Parathyroid adenoma (tissue), 2 donors: ENCODE data around the gene ZIC5.

Experiments used
- H2AFZ ChIP-seq: fragments of 300-600 bp; sonication (generic); one replicate; pipeline ENCODE4 v1.7.0; 2017; ENCODE audit warnings: antibody characterized with exemption, mild to moderate bottlenecking
- H3K27ac ChIP-seq: fragments of 300-600 bp; sonication (generic); one replicate; pipeline ENCODE4 v1.7.0; 2017
- H3K27me3 ChIP-seq: fragments of 300-600 bp; sonication (generic); one replicate; pipeline ENCODE4 v1.7.0; 2017; ENCODE audit warnings: low read length; ENCODE audit not compliant: control insufficient read depth, insufficient read depth
- H3K36me3 ChIP-seq: fragments of 300-600 bp; sonication (generic); one replicate; pipeline ENCODE4 v1.7.0; 2017; ENCODE audit warnings: low read length; ENCODE audit not compliant: control insufficient read depth, insufficient read depth
- H3K4me1 ChIP-seq: fragments of 300-600 bp; sonication (generic); one replicate; pipeline ENCODE4 v1.7.0; 2017; ENCODE audit warnings: control low read depth
- H3K4me2 ChIP-seq: fragments of 300-600 bp; sonication (generic); one replicate; pipeline ENCODE4 v1.7.0; 2017; ENCODE audit warnings: low read length
- H3K4me3 ChIP-seq: fragments of 300-600 bp; sonication (generic); one replicate; pipeline ENCODE4 v1.7.0; 2017; ENCODE audit warnings: low read depth, low read length
- H3K79me2 ChIP-seq: fragments of 300-600 bp; sonication (generic); one replicate; pipeline ENCODE4 v1.7.0; 2017; ENCODE audit warnings: control low read depth
- H3K9ac ChIP-seq: fragments of 300-600 bp; sonication (generic); one replicate; pipeline ENCODE4 v1.7.0; 2017; ENCODE audit warnings: mild to moderate bottlenecking
- H3K9me3 ChIP-seq: fragments of 300-600 bp; sonication (generic); one replicate; pipeline ENCODE4 v1.7.0; 2017; ENCODE audit warnings: low read length; ENCODE audit not compliant: control insufficient read depth
- CTCF ChIP-seq: fragments of 300-600 bp; sonication (generic); IDR thresholded peaks from one replicate; pipeline ENCODE4 v1.7.0; 2017; ENCODE audit warnings: antibody characterized with exemption, mild to moderate bottlenecking
- donor health status: primary hyperparathyroidism.

The ZIC5 gene

GRCh38 chr13:99991013-99991827 lies 19.7 kb upstream of the ZIC5 start:
- no peak for TF ChIP-seq CTCF
- Histone ChIP-seq H2AFZ (no peak overlapping the region), H3K27ac (no peak overlapping the region), H3K4me3 (no peak overlapping the region), H3K9ac (no peak overlapping the region), H3K27me3 (peaks cover 15% of the 10 kb centered on the region), H3K9me3 (no peaks in the 10 kb centered on the region), H3K79me2 (no peaks in the 10 kb centered on the region), H3K4me2 (no peak overlapping the region), H3K36me3 (no peaks in the 10 kb centered on the region), H3K4me1 (no peaks in the 10 kb centered on the region)

- Histone ChIP-seq H3K4me2 (no peak overlapping the region), H3K79me2 (no peaks in the 10 kb centered on the region), H3K27ac (no peak overlapping the region), H3K4me1 (no peaks in the 10 kb centered on the region), H2AFZ (no peak overlapping the region), H3K4me3 (no peak overlapping the region), H3K9me3 (no peaks in the 10 kb centered on the region), H3K27me3 (peaks cover 14% of the 10 kb centered on the region), H3K9ac (no peak overlapping the region), H3K36me3 (no peaks in the 10 kb centered on the region)
- no peak for TF ChIP-seq CTCF
These were observed 18.8 kb upstream of the ZIC5 start for GRCh38 chr13:99990126-99990977.

DNA sequence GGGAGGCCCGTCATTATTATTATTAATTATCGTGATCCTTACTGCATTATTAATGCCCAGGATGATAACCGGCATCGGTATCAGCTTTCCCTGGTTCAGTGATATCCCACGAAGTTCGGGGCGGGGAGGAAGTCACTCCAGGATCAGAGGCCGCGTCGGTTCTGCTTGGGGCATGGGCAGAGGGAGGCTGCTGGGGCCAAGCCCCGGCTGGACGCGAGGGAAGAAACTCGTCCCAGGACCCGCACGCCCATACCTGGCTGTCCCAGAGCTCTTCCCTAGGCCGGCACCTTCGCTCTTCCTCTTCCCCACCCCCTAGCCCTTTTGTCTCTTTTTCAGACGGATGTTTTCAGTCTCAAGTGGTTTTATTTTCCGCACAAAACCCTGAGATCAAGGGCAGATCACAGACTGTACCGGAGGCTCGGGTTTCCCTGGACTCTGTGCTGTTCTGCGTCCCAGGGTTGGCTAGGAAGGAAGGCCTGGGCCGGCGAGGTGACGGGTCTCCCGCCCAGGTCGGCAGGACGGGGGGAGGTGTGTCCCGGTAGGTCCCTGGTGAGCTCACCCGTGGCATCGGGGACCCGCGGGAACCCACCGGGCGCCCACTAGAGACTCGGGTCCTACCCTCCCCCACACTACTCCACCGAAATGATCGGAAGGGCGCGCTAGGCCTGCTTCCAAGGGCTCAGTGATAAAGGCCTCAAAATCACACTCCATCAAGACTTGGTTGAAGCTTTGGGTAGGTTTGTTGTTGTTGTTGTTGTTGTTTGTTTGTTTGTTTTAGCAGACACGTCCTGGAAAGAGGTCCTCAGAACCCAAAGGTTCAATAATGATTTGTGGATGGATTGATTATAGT lies 17.9 kb upstream of the ZIC5 start:
- no peak overlapping the region for H3K9ac ChIP-seq
- no peak overlapping the region for H3K4me2 ChIP-seq
- no peaks in the 10 kb centered on the region for H3K36me3 ChIP-seq
- TF ChIP-seq CTCF, result no peak
- no peaks in the 10 kb centered on the region for H3K79me2 ChIP-seq
- H3K27me3 ChIP-seq, result peaks cover 16% of the 10 kb centered on the region
- no peaks in the 10 kb centered on the region for H3K9me3 ChIP-seq
- H2AFZ ChIP-seq, result no peak overlapping the region
- H3K4me3 ChIP-seq, result no peak overlapping the region
- H3K4me1 ChIP-seq, result no peaks in the 10 kb centered on the region
- no peak overlapping the region for H3K27ac ChIP-seq

DNA sequence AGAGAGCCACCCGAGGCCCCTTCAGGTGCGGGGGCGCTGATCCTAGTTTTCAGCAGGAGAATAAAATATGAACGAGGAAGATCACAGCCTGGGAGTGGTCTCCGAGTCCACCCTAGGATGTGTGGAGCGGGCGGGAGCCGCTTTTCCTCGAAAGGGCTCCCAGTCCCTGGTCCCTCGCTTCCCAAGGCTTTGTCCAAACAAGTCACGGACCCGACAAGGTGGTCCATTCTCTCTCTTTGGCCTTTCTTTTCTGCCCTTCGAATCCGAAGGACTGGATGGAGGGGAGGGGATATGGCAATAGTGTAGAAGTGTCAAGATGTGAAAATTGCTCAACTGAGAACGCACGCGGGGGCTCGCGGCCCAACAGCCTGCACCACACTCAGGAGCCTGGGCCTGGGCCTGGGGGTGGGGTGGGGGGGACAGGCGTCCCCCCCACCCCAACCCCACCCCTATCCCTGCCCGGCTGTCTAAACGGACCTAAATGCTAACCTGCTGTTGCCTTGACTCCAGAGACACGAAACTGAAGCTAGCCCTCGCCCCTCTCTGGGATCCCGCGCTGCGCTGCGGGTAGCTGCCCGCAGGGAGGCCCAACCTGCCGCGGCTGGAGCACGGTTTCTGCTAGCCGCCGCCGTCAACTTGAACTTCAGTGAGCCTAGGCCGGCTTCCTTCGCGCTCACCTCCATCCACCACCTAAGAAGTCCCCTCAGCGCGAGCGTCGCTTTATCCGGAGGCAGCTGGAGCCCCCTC lies 17.1 kb upstream of the ZIC5 start:
- Histone ChIP-seq H3K27me3 (peaks cover 15% of the 10 kb centered on the region), H3K4me2 (no peak overlapping the region), H3K9me3 (no peaks in the 10 kb centered on the region), H3K9ac (no peak overlapping the region), H3K4me3 (no peak overlapping the region), H3K79me2 (no peaks in the 10 kb centered on the region), H3K36me3 (no peaks in the 10 kb centered on the region), H3K4me1 (no peaks in the 10 kb centered on the region), H2AFZ (no peak overlapping the region), H3K27ac (no peak overlapping the region)
- no peak for TF ChIP-seq CTCF
